Endothelial cell of umbilical vein (primary cell): ENCODE measurements around the gene ARL3. TPM values are rescaled to one million over a fixed set of nuclear protein-coding genes. Genes with fewer than 3 reads are reported as not detected.

Experiments used
- BruUV-seq: library from RNA; stranded (reverse); fragments of 400-500 nt; replicated peaks from 2 replicates; lab custom pipeline; 2021; lab: Mats Ljungman, UMichigan
- CTCF ChIA-PET: fragments of 300-600, 350-600 bp; sonication (Branson Sonifier 250); formaldehyde crosslinking; loops from one replicate; lab custom pipeline; 2021; ENCODE audit warnings: antibody characterized with exemption, inconsistent platforms; lab: Charles Lee
- POLR2A ChIA-PET: fragments of 300-600, 350-600 bp; sonication (Branson Sonifier 250); formaldehyde crosslinking; loops from one replicate; lab custom pipeline; 2021; ENCODE audit warnings: antibody characterized with exemption, inconsistent platforms; lab: Charles Lee
- DNase-seq: peaks from one replicate; pipeline ENCODE4 v3.0.0-alpha.2; 2011; ENCODE audit warnings: low read depth, low spot score
- FAIRE-seq: peaks from 2 replicates; lab custom pipeline; 2011; peaks lifted over from hg19 to GRCh38; lab: Jason Lieb, UNC
- H2AFZ ChIP-seq: 2 replicates; pipeline ENCODE4 v1.6.0; 2012; ENCODE audit warnings: low read depth, low read length, control low read depth, inconsistent platforms
- H3K27ac ChIP-seq: 2 replicates; pipeline ENCODE4 v1.5.1; 2011; ENCODE audit warnings: low read depth, mild to moderate bottlenecking, control low read depth, low read length, moderate library complexity; ENCODE audit not compliant: insufficient read depth
- H3K27me3 ChIP-seq, 2 experiments: 2 replicates each; pipeline versions ENCODE4 v1.6.0 to v1.6.1; 2011; ENCODE audit warnings: low read length in 2 of 2, mixed read lengths in 1 of 2; ENCODE audit not compliant: control insufficient read depth in 2 of 2, insufficient read depth in 2 of 2
- H3K36me3 ChIP-seq, 2 experiments: 2 replicates in 1 of 2; 3 replicates in 1 of 2; pipeline ENCODE4 v1.5.1; 2011; ENCODE audit warnings: low read length in 2 of 2, mild to moderate bottlenecking in 1 of 2, moderate library complexity in 1 of 2; ENCODE audit not compliant: control insufficient read depth in 2 of 2, insufficient read depth in 2 of 2; ENCODE audit errors: extremely low read depth in 1 of 2
- H3K4me1 ChIP-seq: 3 replicates; pipeline ENCODE4 v1.5.1; 2011; ENCODE audit warnings: mild to moderate bottlenecking, low read length; ENCODE audit not compliant: control insufficient read depth, insufficient read depth; ENCODE audit errors: extremely low read depth
- H3K4me2 ChIP-seq: 2 replicates; pipeline ENCODE4 v1.6.1; 2011; ENCODE audit warnings: low read length, control low read depth, mixed read lengths; ENCODE audit not compliant: insufficient read depth
- H3K4me3 ChIP-seq, 3 experiments: fragments of 200-600 bp in 1 of 3; sonication (generic), shearing (Covaris generic) in 1 of 3; replicated peaks in 1 of 3; 2 replicates each; pipeline ENCODE4 v1.5.1; 2011 to 2016; ENCODE audit warnings: control low read depth in 3 of 3, low read length in 3 of 3, mild to moderate bottlenecking in 2 of 3, inconsistent platforms in 1 of 3, low read depth in 1 of 3, moderate library complexity in 1 of 3; ENCODE audit not compliant: insufficient read depth in 1 of 3
- H3K79me2 ChIP-seq: 2 replicates; pipeline ENCODE4 v1.6.0; 2012; ENCODE audit warnings: low read length, inconsistent platforms; ENCODE audit not compliant: control insufficient read depth, insufficient read depth
- H3K9ac ChIP-seq: replicated peaks from 2 replicates; pipeline ENCODE3; 2011; ENCODE audit warnings: low read length, control low read depth; ENCODE audit not compliant: insufficient read depth; ENCODE audit errors: extremely low read depth
- H3K9me1 ChIP-seq: replicated peaks from 3 replicates; pipeline ENCODE4 v1.6.0; 2011; ENCODE audit warnings: mild to moderate bottlenecking, low read length; ENCODE audit not compliant: control insufficient read depth, insufficient read depth; ENCODE audit errors: extremely low read depth
- H3K9me3 ChIP-seq: replicated peaks from 2 replicates; pipeline ENCODE4 v1.5.1; 2012; ENCODE audit warnings: low read length, inconsistent platforms; ENCODE audit not compliant: control insufficient read depth, insufficient read depth
- H4K20me1 ChIP-seq: replicated peaks from 2 replicates; pipeline ENCODE3; 2011; ENCODE audit warnings: mild to moderate bottlenecking, low read length; ENCODE audit not compliant: control insufficient read depth, insufficient read depth; ENCODE audit errors: extremely low read depth
- CTCF ChIP-seq, 2 donors: IDR thresholded peaks; 1 replicate in 1 of 2; 2 replicates in 1 of 2; pipeline ENCODE4 v1.5.1; 2011; ENCODE audit warnings: low read length in 2 of 2, mild to moderate bottlenecking in 2 of 2, moderate library complexity in 2 of 2, control low read depth in 1 of 2, inconsistent platforms in 1 of 2, low read depth in 1 of 2; ENCODE audit not compliant: insufficient read depth in 1 of 2; ENCODE audit errors: extremely low read depth in 1 of 2
- EZH2 ChIP-seq: IDR thresholded peaks from 2 replicates; pipeline ENCODE4 v1.6.1; 2012; ENCODE audit warnings: borderline replicate concordance, low read depth, mild to moderate bottlenecking, moderate library complexity, low read length, inconsistent platforms; ENCODE audit not compliant: severe bottlenecking
- FOS ChIP-seq: IDR thresholded peaks from 2 replicates; pipeline ENCODE4 v1.6.1; 2011; ENCODE audit warnings: mild to moderate bottlenecking, low read length, moderate library complexity, borderline replicate concordance; ENCODE audit not compliant: insufficient read depth
- GATA2 ChIP-seq: IDR thresholded peaks from 2 replicates; pipeline ENCODE4 v1.7.0; 2011; ENCODE audit warnings: low read depth, mild to moderate bottlenecking, moderate library complexity, mixed read lengths, low read length; ENCODE audit not compliant: insufficient read length, insufficient read depth
- JUN ChIP-seq: IDR thresholded peaks from 2 replicates; pipeline ENCODE4 v1.6.1; 2011; ENCODE audit warnings: borderline replicate concordance, low read depth; ENCODE audit not compliant: insufficient read length, insufficient read depth
- MAX ChIP-seq: IDR thresholded peaks from 2 replicates; pipeline ENCODE4 v1.6.1; 2011; ENCODE audit not compliant: insufficient read depth, insufficient read length
- MYC ChIP-seq: IDR thresholded peaks from one replicate; pipeline ENCODE4 v1.6.1; 2011; ENCODE audit warnings: mild to moderate bottlenecking, low read depth, low read length
- POLR2A ChIP-seq: IDR thresholded peaks from 2 replicates; pipeline ENCODE4 v1.6.1; 2012; ENCODE audit warnings: low read depth, mild to moderate bottlenecking, control low read depth, low read length
- POLR2AphosphoS5 ChIP-seq: IDR thresholded peaks from 2 replicates; pipeline ENCODE4 v1.6.1; 2012; ENCODE audit warnings: low read depth, mild to moderate bottlenecking, control low read depth, low read length, moderate library complexity; ENCODE audit not compliant: insufficient read depth
- dilution Hi-C: fragments of 300-500 bp; cut with MboI; formaldehyde crosslinking; loops from one replicate; pipeline ENCODE4 v1.15.0; 2019; ENCODE audit warnings: low sequenced_read_pairs; ENCODE audit not compliant: extremely low pct_ligation_motif_present
- intact Hi-C: fragments of 100-400 bp; cut with micrococcal nuclease; formaldehyde crosslinking; loops from one replicate; pipeline ENCODE4 v1.10.0; 2022
- polyA plus RNA-seq, 4 experiments: library from polyadenylated mRNA; depleted of rRNA in 3 of 4; stranded (reverse) in 3 of 4; unstranded in 1 of 4; fragments of >200 nt; gene quantifications; 2 replicates each; pipeline versions ENCODE4 v1.2.1 to v1.2.3, GENCODE V29; 2011 to 2012; ENCODE audit warnings: missing spikeins in 1 of 4
- total RNA-seq: library from RNA; stranded (reverse); gene quantifications from 2 replicates; pipeline ENCODE4 v1.2.3, GENCODE V29; 2021

The ARL3 gene
- total and polyA plus RNA-seq, 2 donors (not counting 3 experiments of a cell fraction or from before 2014, with no cell fraction given): 6.6 to 11.0 TPM

GRCh38 chr10:102633287-102633686 is 80.9 kb downstream of the ARL3 start:
- Histone ChIP-seq H3K4me1 (peaks cover 65% of the 10 kb centered on the region), H3K9me1 (no peaks in the 10 kb centered on the region), H4K20me1 (no peaks in the 10 kb centered on the region), H3K4me2 (peak overlapping the region; percentile 80), H2AFZ (no peak overlapping the region), H3K4me3 (no peak overlapping the region), H3K79me2 (no peaks in the 10 kb centered on the region), H3K27ac (peak overlapping the region; percentile 97), H3K36me3 (peaks cover 0 to 1% of the 10 kb centered on the region in 2 experiments), H3K9ac (peak overlapping the region; percentile 81), H3K9me3 (no peaks in the 10 kb centered on the region), H3K27me3 (no peaks in the 10 kb centered on the region)
- TF ChIP-seq POLR2A (peak; percentile 28), CTCF (IDR thresholded peaks at IDR 0.05; ENCODE audit: extremely low read depth in 1 of 2, insufficient read depth in 1 of 2, low read depth in 1 of 2, low read length in 2 of 2) (no peak), JUN (peak; percentile 91), POLR2AphosphoS5 (peak; percentile 82), FOS (peak; percentile 91), GATA2 (peak; percentile 79), MAX (no peak), MYC (no peak), EZH2 (no peak)
- BruUV-seq: no TSS peak
- intact Hi-C loops: loop anchor here (1.0 kb wide), 2 partner anchors 9 to 34 kb away; no protein-coding TSS in a partner anchor
- CTCF ChIA-PET: interaction anchor here (1.1 to 3.1 kb wide), 7 partner anchors 13 to 37 kb away, joined by 3 to 13 read pairs (median 7); no protein-coding TSS in a partner anchor
- DNase-seq (peak; percentile 97), FAIRE-seq (peak; percentile 100)
- dilution Hi-C loops: no loop called here
- POLR2A ChIA-PET: interaction anchor here (1.4 kb wide), 1 partner anchor 13 kb away, joined by 4 read pairs; no protein-coding TSS in a partner anchor
